Right renal pelvis (tissue), 4 donors: ENCODE results near the gene NOS1AP. TPM values are rescaled to one million over a fixed set of nuclear protein-coding genes. Genes with fewer than 3 reads are reported as not detected.
"Not testable (repeated sequence)": the region's sequence is repeated elsewhere in the genome, so short reads cannot be mapped to it uniquely, and the experiment has no call there.

Experiments used
- DNase-seq, 4 donors: peaks; one replicate each; pipeline ENCODE4 v3.0.0-alpha.2; 2013; ENCODE audit warnings: low read depth in 4 of 4, low spot score in 3 of 4, missing footprints in 1 of 4
- polyA plus RNA-seq, 4 donors: library from polyadenylated mRNA; unstranded; fragments of 120-200 nt; gene quantifications; one replicate each; pipeline ENCODE4 v1.2.1, GENCODE V29; 2013; ENCODE audit not compliant: insufficient read length in 4 of 4

Gene NOS1AP
- polyA plus RNA-seq, 4 donors: 8.8 to 12.9 (median 9.6) TPM

GRCh38 chr1:162317621-162318020 is 248.1 kb downstream of the NOS1AP start:
- DNase-seq: no peak

- DNase-seq: no peak
Observed at GRCh38 chr1:162319493-162320175, 250.1 kb downstream of the NOS1AP start.

DNA sequence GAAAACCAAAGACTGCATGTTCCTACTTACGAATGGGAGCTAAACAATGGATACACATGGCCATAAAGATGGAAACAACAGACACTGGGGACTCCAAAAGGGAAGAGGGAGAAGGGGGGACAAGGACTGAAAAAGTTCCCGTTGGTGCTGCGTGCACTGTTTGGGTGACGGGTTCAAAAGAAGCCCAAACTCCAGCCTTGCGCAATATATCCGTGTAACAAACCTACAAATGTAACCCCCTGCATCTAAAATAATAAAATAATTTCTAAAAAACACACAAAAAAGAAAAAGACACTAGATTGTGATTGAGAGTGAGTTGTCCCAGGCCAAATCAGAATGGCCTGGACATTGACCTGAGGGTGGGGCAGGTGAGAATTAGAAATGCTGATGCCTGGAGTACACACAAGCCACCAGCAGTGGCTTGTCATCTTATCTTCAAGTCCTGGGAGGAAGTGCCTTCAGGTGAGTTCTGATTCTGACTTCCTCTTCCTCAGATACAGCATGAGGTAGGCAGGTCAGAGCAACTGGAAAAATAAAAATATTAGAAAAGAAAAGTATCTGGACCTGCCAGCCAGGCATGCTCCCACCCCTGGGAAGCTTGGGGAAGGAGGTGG is 252.4 kb downstream of the NOS1AP start:
- DNase-seq: no peak

DNA sequence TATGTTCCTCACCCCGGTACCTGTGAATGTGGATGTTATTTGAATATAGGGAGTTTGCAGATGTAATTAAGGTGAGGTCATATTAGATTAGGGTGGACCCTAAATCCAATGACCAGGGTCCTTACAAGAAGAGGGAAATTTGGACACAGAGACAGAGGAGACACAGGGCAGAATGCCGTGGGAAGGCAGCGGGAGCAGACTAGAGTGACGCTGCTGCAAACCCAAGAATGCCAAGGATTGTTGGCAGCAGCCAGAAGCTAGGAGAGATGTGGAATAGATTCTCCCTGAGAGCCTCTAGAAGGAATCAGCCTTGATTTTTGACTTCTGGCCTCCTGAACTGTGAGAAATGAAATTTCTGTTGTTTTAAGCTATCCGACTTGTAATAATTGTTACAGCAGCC is 253.5 kb downstream of the NOS1AP start:
- DNase-seq: no peak

DNA sequence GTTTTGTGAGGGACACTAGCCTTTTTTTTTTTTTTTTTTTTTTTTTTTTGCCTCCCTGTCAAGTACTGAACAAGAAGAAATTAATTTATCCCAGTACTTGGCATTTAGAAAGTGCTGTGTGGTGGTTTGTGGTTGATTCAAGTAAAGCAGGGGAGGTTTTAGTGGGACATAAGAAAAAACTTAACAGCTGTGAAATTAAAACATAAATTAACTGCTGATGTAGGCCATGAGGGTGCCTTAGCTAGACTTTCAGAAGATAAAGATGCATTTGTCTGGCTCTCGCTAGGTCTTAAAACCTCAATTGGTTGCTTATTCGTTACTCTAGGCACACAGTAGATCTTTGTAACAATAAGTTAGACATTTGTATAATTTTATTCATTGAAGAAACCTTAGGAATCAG is 254.9 kb downstream of the NOS1AP start:
- DNase-seq: no peak

GRCh38 chr1:162326559-162326958 is 257.1 kb downstream of the NOS1AP start:
- no peak for DNase-seq

- DNase-seq: no peak
Observed at GRCh38 chr1:162327144-162327787, 257.8 kb downstream of the NOS1AP start.

DNA sequence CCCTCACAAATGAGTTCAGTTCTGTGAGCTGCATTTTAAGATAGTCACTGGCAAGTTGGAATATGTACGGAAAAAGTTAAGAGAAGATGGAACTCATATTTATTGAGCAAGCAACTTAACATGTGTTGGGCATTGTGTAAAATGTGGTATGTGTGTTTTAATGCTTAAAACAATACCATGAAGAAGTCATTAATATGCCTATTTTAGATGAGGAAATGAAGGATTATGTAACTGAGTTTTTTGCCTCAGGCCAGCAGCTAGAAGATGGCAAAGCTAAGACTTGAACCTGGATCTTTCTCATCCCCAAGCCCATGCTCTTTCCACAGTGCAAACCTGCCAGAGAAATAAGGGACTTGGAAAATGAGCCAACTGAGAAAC is 258.3 kb downstream of the NOS1AP start:
- no peak for DNase-seq

- DNase-seq: no peak
Observed at GRCh38 chr1:162328512-162328911, 259.0 kb downstream of the NOS1AP start.

DNA sequence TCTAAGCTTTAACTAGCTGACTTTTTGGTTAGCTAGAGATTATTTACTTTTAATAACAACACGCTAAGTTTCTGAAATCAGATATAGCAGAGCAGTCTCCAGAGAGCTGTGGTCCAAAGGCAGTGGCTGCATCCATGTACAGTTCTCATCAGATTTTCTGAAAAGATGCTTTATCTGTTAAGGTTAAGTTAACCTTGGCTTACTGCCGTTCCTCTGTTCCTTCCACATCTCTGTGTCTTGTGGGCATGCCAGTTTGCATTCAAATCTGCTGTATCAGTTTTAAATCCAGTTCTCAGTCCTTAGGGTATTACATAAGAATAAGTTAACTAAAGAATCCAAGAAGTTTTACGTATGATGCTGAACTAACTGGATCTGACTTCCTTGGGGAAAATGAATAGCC is 260.3 kb downstream of the NOS1AP start:
- DNase-seq: no peak

DNA sequence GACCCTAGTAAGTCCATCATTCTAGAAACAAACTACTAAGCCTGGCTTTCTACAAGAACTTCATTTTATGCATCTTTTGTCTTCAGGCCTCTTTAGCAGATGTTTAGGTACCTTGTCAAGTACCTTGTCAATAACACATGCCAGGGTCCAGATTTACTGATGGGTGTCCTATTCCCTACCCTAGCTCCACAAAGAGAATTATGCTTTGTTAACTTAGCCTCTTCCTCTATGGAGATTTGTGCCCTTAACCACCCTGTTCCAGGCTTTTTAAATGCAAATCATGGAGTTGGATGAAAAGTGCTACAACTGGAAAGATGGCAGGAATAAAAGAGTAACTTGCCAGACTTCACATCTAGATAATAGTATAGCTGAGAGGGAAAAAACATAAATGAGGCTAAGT is 264.5 kb downstream of the NOS1AP start:
- DNase-seq: no peak

GRCh38 chr1:162335126-162335525 is 265.6 kb downstream of the NOS1AP start:
- no peak for DNase-seq

GRCh38 chr1:162336621-162337285 is 267.3 kb downstream of the NOS1AP start:
- DNase-seq: no peak

- no peak for DNase-seq
Observed at GRCh38 chr1:162342452-162342983, 273.0 kb downstream of the NOS1AP start.

DNA sequence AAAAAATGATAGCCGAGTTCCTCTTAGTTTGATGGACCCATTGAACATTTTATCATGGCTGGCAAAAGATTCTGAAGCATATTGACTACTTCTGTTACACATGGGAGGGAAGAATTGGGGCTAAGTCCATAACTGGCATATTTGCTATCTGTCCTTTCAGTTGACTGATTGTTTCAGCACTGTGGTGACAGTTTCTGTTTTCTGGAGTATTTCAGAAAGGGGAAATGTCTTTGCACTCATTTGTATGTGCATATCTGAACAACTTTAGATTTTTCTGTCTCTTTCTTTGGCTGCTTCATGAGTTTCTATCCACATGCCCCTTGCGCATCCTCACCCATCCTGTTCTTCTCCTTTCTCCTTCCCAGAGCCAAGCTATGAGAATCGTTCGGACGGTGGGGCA is 274.0 kb downstream of the NOS1AP start:
- DNase-seq: no peak

GRCh38 chr1:162347281-162347680 is 277.8 kb downstream of the NOS1AP start:
- no peak for DNase-seq

GRCh38 chr1:162349635-162350330 is 280.3 kb downstream of the NOS1AP start:
- DNase-seq: peak; percentile 21 to 36 (median 35)

- DNase-seq: no peak
Observed at GRCh38 chr1:162351246-162351842, 281.9 kb downstream of the NOS1AP start.

- DNase-seq: not testable (repeated sequence)
Observed at GRCh38 chr1:162351874-162352273, 282.4 kb downstream of the NOS1AP start.

DNA sequence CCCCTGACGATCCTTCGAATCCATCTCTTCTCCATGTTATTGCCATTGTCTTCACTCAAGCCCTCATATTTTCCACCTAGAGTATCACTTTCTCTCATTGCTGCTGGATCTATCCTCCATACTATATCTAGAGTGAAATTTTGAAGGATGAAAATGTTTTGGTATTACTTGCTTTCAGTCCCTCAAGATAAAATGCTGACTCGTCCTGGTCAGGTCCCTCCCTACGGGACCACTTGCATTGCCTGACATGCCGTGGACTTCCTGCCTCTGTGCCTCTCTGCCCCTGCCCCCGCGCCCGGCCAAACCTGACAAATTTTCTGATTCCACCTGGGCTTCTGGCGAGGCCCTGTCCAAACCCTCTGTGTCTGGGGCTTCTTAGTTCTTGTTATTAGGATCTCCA is 283.6 kb downstream of the NOS1AP start:
- no peak for DNase-seq
